B cell (primary cell): Measurements from ENCODE around the gene FBXL16. TPM values are rescaled to one million over a fixed set of nuclear protein-coding genes. Genes with fewer than 3 reads are reported as not detected.

Experiments used
- ATAC-seq: fragments of 200-7000 bp; cut with Tn5 transposase; one replicate; pipeline ENCODE4 v1.10.0; 2021; ENCODE audit warnings: low read depth, mild to moderate bottlenecking, moderate number of reproducible peaks, moderate library complexity
- CTCF ChIA-PET: fragments of 350-600 bp; sonication (Branson Sonifier 250); formaldehyde crosslinking; loops from one replicate; lab custom pipeline; 2021; ENCODE audit warnings: antibody characterized with exemption, inconsistent platforms; lab: Charles Lee
- POLR2A ChIA-PET: fragments of 350-600 bp; sonication (Branson Sonifier 250); formaldehyde crosslinking; loops from one replicate; lab custom pipeline; 2021; ENCODE audit warnings: antibody characterized with exemption; lab: Charles Lee
- DNase-seq: peaks from one replicate; pipeline ENCODE4 v3.0.0; 2013
- H2AFZ ChIP-seq: 2 replicates; pipeline ENCODE4 v1.6.1; 2012; ENCODE audit warnings: mild to moderate bottlenecking, low read depth, low read length; ENCODE audit not compliant: insufficient read depth, poor library complexity, severe bottlenecking
- H3K27ac ChIP-seq, 2 donors: 1 replicate in 1 of 2; 2 replicates in 1 of 2; pipeline ENCODE4 v1.5.1; 2012 to 2013; ENCODE audit warnings: low read length in 2 of 2, mild to moderate bottlenecking in 2 of 2, moderate library complexity in 1 of 2
- H3K27me3 ChIP-seq, 4 experiments: fragments of 200-600 bp in 1 of 4; sonication (generic) in 1 of 4; replicated peaks in 1 of 4; 1 replicate in 2 of 4; 2 replicates in 2 of 4; pipeline versions ENCODE4 v1.6.1 to v1.7.0; 2013 to 2016; ENCODE audit warnings: low read length in 3 of 4, mild to moderate bottlenecking in 2 of 4, mixed read lengths in 1 of 4, moderate library complexity in 1 of 4; ENCODE audit not compliant: insufficient read depth in 4 of 4, control insufficient read depth in 3 of 4; ENCODE audit errors: control extremely low read depth in 1 of 4
- H3K36me3 ChIP-seq, 2 experiments: replicated peaks in 1 of 2; 1 replicate in 1 of 2; 2 replicates in 1 of 2; pipeline versions ENCODE4 v1.6.1 to v1.7.1; 2013; ENCODE audit warnings: low read length in 1 of 2; ENCODE audit not compliant: insufficient read depth in 2 of 2, control insufficient read depth in 1 of 2; ENCODE audit errors: control extremely low read depth in 1 of 2, extremely low read depth in 1 of 2
- H3K4me1 ChIP-seq, 2 donors: fragments of 200-600 bp in 1 of 2; sonication (generic) in 1 of 2; 1 replicate in 1 of 2; 2 replicates in 1 of 2; pipeline versions ENCODE4 v1.5.1 to v1.6.1; 2013 to 2017; ENCODE audit warnings: low read length in 2 of 2; ENCODE audit not compliant: control insufficient read depth in 2 of 2, insufficient read depth in 2 of 2
- H3K4me2 ChIP-seq: replicated peaks from 2 replicates; pipeline ENCODE3; 2012; ENCODE audit warnings: mild to moderate bottlenecking, low read depth, low read length; ENCODE audit not compliant: poor library complexity, severe bottlenecking
- H3K4me3 ChIP-seq, 5 experiments: fragments of 200-600 bp in 1 of 5; sonication (generic) in 1 of 5; 1 replicate in 3 of 5; 2 replicates in 2 of 5; pipeline versions ENCODE4 v1.5.1 to v1.7.0; 2011 to 2016; ENCODE audit warnings: low read length in 4 of 5, mild to moderate bottlenecking in 4 of 5, low read depth in 2 of 5, control low read depth in 1 of 5, moderate library complexity in 1 of 5; ENCODE audit not compliant: insufficient read depth in 1 of 5; ENCODE audit errors: control extremely low read depth in 1 of 5, extremely low read depth in 1 of 5
- H3K79me2 ChIP-seq: fragments of 200-600 bp; sonication (generic); one replicate; pipeline ENCODE4 v1.6.0; 2016; ENCODE audit warnings: low read length; ENCODE audit not compliant: control insufficient read depth, insufficient read depth
- H3K9ac ChIP-seq: fragments of 200-600 bp; sonication (generic); 2 replicates; pipeline ENCODE4 v1.6.1; 2017; ENCODE audit warnings: mild to moderate bottlenecking, low read length, moderate library complexity
- H3K9me3 ChIP-seq, 3 donors: one replicate each; pipeline versions ENCODE4 v1.6.1 to v1.7.1; 2013; ENCODE audit warnings: low read length in 2 of 3; ENCODE audit not compliant: control insufficient read depth in 2 of 3, insufficient read depth in 1 of 3; ENCODE audit errors: control extremely low read depth in 1 of 3
- H4K20me1 ChIP-seq: 2 replicates; pipeline ENCODE4 v1.6.0; 2012; ENCODE audit warnings: mild to moderate bottlenecking, low read length; ENCODE audit not compliant: insufficient read depth, control insufficient read depth, poor library complexity, severe bottlenecking
- H3K27ac Mint-ChIP-seq: one replicate; pipeline ENCODE4 v1.8.0; 2021; ENCODE audit warnings: mixed read lengths
- H3K27me3 Mint-ChIP-seq: one replicate; pipeline ENCODE4 v1.8.0; 2021; ENCODE audit warnings: mixed read lengths
- H3K4me1 Mint-ChIP-seq: one replicate; pipeline ENCODE4 v1.8.0; 2021; ENCODE audit warnings: mixed read lengths
- H3K4me3 Mint-ChIP-seq: one replicate; pipeline ENCODE4 v1.8.0; 2021; ENCODE audit warnings: mixed read lengths
- H3K9me3 Mint-ChIP-seq: one replicate; pipeline ENCODE4 v1.8.0; 2022; ENCODE audit warnings: mixed read lengths; ENCODE audit not compliant: insufficient read depth
- EZH2 ChIP-seq: IDR thresholded peaks from 2 replicates; pipeline ENCODE4 v1.6.1; 2012; ENCODE audit warnings: borderline replicate concordance, low read depth, mild to moderate bottlenecking, moderate library complexity, low read length; ENCODE audit not compliant: insufficient read depth, poor library complexity, severe bottlenecking
- WGBS: methylation state at CpG from one replicate; pipeline ENCODE4 v1.1.5; 2013; ENCODE audit warnings: missing lambda C conversion rate; ENCODE audit not compliant: insufficient coverage; 5-methylcytosine and 5-hydroxymethylcytosine counted together
- intact Hi-C: fragments of 100-400 bp; cut with micrococcal nuclease; formaldehyde crosslinking; loops from one replicate; pipeline ENCODE4 v1.10.0; 2022
- polyA plus RNA-seq: library from polyadenylated mRNA; depleted of rRNA; stranded (reverse); fragments of >200 nt; gene quantifications from 2 replicates; pipeline ENCODE4 v1.2.3, GENCODE V29; 2012
- total RNA-seq, 2 donors: library from RNA; stranded (reverse); fragments of 120-200 nt in 1 of 2; gene quantifications; 1 replicate in 1 of 2; 2 replicates in 1 of 2; pipeline versions ENCODE4 v1.2.3 to v1.2.4, GENCODE V29; 2013 to 2022
- TF ChIP-seq, protein P1 (sequence below): fragments of 200-600 bp; IDR thresholded peaks from one replicate; pipeline ENCODE4 v1.8.0; 2022; ENCODE audit warnings: antibody characterized with exemption, mild to moderate bottlenecking

FBXL16 gene
- total and polyA plus RNA-seq, 2 donors (not counting 1 experiment from before 2014, with no cell fraction given), result 2.2 to 5.8 TPM

DNA sequence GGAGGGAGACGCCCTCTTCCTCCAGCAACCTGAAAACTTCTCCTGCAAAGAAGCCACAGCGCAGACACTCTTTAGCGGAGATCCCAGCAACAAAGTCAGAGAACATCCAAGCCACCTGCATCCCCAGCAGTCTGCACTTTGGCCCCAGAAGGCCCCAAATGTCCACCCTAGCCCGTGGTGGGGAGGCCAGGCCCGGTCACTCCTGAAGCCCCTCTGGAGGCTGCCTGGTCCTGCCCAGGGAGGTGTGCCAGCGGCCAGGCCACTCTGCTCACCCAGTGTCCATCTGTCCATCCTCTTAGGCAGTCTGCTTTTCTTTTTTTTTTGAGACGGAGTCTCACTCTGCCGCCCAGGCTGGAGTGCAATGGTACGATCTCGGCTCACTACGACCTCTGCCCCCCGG, 26.7 kb upstream of the FBXL16 start:
- no peaks in the 10 kb centered on the region for H3K9me3 Mint-ChIP-seq
- no peaks in the 10 kb centered on the region for H3K27me3 Mint-ChIP-seq
- Histone ChIP-seq H3K36me3 (peaks cover 0 to 52% of the 10 kb centered on the region in 2 experiments), H3K4me3 (no peak overlapping the region), H3K4me1 (peaks cover 4 to 13% of the 10 kb centered on the region in 2 donors), H3K27me3 (no peaks in the 10 kb centered on the region), H3K27ac (no peak overlapping the region), H3K9ac (no peak overlapping the region), H3K79me2 (no peaks in the 10 kb centered on the region), H2AFZ (no peak overlapping the region), H3K9me3 (no peaks in the 10 kb centered on the region), H3K4me2 (no peak overlapping the region), H4K20me1 (peaks cover 7% of the 10 kb centered on the region)
- intact Hi-C loops, result no loop called here
- no peak for TF ChIP-seq EZH2
- TF ChIP-seq, protein P1, sequence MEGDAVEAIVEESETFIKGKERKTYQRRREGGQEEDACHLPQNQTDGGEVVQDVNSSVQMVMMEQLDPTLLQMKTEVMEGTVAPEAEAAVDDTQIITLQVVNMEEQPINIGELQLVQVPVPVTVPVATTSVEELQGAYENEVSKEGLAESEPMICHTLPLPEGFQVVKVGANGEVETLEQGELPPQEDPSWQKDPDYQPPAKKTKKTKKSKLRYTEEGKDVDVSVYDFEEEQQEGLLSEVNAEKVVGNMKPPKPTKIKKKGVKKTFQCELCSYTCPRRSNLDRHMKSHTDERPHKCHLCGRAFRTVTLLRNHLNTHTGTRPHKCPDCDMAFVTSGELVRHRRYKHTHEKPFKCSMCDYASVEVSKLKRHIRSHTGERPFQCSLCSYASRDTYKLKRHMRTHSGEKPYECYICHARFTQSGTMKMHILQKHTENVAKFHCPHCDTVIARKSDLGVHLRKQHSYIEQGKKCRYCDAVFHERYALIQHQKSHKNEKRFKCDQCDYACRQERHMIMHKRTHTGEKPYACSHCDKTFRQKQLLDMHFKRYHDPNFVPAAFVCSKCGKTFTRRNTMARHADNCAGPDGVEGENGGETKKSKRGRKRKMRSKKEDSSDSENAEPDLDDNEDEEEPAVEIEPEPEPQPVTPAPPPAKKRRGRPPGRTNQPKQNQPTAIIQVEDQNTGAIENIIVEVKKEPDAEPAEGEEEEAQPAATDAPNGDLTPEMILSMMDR, result no peak
- ChIA-PET POLR2A (interaction anchor here (0.6 kb wide), 1 partner anchor 9 kb away, joined by 3 read pairs; no protein-coding TSS in a partner anchor), CTCF (interaction anchor here (1.2 to 2.6 kb wide), 3 partner anchors 8 to 22 kb away, joined by 3 to 21 read pairs (median 3); partner anchors contain the start of gene CIAO3)
- peaks cover 2% of the 10 kb centered on the region for H3K4me1 Mint-ChIP-seq
- no peak overlapping the region for H3K4me3 Mint-ChIP-seq
- no peak overlapping the region for H3K27ac Mint-ChIP-seq
- 98% methylated on average over 12 of the region's 12 CpGs for WGBS
- ATAC-seq (no peak), DNase-seq (no peak)

DNA sequence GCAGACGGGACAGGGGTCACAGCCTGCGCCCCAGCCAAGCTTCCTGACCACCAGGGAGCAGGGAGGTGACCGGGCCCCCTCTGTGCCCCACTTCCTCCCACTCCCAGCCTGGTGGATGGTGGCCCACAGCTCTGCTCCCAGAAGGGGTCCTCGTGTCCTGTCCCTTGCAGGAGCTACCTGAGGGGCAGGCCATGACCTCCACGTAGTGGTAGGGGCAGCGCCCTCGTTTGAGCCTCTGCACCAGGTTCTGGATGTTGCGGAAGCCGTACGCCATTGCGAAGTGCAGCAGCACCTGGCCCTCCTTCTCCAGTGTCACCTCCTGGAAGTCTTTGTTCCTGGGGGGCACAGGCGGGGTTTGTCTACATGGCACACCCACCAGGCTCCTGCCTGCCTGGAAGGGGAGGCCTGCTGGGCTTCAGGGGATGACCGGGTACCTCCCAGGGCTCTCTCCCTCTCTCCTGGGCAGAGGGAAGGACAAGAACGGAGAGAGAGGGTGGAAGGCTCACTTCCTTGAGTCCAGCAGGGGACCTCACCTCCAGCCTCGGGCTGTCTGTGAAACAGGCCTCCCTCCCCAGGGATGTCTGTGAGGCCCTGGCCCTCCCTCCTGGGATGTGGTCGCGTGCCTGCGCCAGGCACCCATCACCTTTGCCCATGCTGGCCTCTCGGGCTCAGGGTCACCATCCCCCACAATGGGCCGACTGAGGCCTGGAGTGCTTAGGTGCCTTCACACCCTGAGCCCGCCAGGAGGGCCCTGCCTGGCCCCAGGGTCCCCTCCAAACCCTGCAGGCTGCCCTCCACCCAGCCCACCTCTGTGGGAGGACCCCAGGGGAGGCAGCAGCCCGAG, 25.3 kb upstream of the FBXL16 start:
- H3K36me3 ChIP-seq, result peaks cover 0 to 41% of the 10 kb centered on the region in 2 experiments
- CTCF ChIA-PET, result interaction anchor here (0.5 to 2.6 kb wide), 3 partner anchors 11 to 21 kb away, joined by 3 to 21 read pairs (median 3); no protein-coding TSS in a partner anchor
- H3K9me3 ChIP-seq, result no peaks in the 10 kb centered on the region
- Mint-ChIP-seq H3K27me3 (no peaks in the 10 kb centered on the region), H3K27ac (no peak overlapping the region), H3K4me1 (peaks cover 9% of the 10 kb centered on the region), H3K4me3 (no peak overlapping the region), H3K9me3 (no peaks in the 10 kb centered on the region)
- 84% methylated on average over 19 of the region's 22 CpGs for WGBS
- H2AFZ ChIP-seq, result no peak overlapping the region
- no peak overlapping the region for H3K9ac ChIP-seq
- no peak overlapping the region for H3K4me3 ChIP-seq
- H4K20me1 ChIP-seq, result peaks cover 13% of the 10 kb centered on the region
- no peak for TF ChIP-seq EZH2
- TF ChIP-seq, protein P1, result no peak
- H3K27me3 ChIP-seq, result no peaks in the 10 kb centered on the region
- no peak overlapping the region for H3K4me2 ChIP-seq
- intact Hi-C loops, result no loop called here
- no peak for ATAC-seq
- POLR2A ChIA-PET, result no interaction called here
- H3K27ac ChIP-seq, result no peak overlapping the region
- peaks cover 10 to 21% of the 10 kb centered on the region in 2 donors for H3K4me1 ChIP-seq
- H3K79me2 ChIP-seq, result no peaks in the 10 kb centered on the region
- no peak for DNase-seq
